GM12872 (cell line): ENCODE measurements around the gene ZBTB16.

ENCODE experiments used
- CTCF ChIP-seq: IDR thresholded peaks from 3 replicates; pipeline ENCODE4 v1.5.1; 2011; ENCODE audit warnings: low read depth, mild to moderate bottlenecking, low read length, moderate library complexity; ENCODE audit not compliant: insufficient read depth

ZBTB16 gene

GRCh38 chr11:114171257-114172054, 111.9 kb downstream of the ZBTB16 start:
- TF ChIP-seq CTCF = no peak

DNA sequence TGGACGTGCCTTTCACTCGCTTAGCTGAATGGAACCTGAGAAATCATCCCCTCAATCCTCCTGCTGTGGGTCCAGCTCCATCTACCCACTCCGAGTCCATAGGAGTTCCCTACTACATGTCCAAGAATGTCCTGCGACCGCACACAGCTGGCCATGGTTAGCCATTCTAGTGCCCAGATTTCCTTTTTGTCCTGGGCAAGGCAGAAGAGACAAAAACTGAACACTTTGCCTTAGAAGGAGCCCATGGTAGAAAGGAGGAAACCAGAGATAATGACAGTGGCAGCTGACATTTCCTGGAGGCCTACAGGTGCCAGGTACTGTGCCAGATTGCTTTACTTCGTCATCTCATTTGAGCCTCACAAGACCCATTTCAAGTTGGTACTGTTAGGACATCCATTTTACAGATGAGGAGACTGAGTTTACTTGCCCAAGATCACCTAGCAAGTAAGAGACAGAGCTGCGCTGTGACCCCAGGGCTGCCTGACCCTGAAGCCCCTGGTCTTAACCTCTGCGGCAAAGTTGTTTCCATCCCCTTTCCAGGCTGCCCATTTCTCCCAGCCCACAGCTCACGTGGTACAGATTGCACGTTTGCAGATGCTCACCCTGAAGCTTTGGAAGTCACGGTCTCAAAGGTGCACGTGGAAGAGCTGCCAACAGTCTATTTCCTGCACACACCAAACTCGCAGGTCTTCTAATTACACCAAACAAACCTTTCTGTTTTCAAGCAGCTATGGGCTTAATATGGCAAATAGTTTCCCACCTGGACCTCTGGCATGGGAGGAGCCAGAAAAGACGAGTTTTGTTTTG, 112.7 kb downstream of the ZBTB16 start:
- TF ChIP-seq CTCF = no peak

GRCh38 chr11:114172871-114173444, 113.4 kb downstream of the ZBTB16 start:
- TF ChIP-seq CTCF = no peak

GRCh38 chr11:114173843-114174242, 114.3 kb downstream of the ZBTB16 start:
- no peak for TF ChIP-seq CTCF

DNA sequence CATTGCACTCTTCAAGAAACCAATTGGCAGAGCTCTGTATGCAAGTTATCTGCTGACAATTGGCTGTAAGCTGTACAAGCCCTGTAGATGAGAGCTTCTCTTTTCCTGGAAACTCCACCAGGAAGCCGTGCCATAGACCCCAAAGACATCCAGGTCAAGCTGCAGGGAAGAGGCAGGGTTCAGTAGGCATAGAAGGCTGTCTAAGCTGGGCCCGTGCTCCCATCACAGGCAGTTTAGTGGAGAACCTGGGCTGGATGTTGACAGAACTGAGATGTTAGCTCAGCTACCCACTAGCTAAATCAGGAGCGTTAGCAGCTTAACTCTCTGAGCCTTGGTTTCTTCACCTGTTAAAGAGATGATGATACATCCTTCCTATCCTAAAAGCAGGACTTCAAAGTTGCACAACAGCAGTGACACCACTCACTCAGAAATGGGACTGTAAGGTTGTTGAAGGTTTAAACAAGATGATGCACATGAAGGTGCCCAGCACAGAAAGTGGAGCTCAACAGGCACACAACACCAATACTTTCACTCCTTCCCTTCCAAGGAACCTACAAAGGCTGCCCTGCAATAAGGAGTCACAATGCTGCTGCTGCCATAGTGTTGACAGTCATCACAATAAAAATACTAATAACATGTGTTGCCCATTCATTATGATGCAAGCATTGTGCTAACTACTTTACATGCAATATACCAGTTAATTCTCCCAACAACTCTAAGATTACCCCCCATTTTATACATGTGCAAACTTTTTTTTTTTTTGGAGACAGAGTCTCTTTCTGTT, 115.4 kb downstream of the ZBTB16 start:
- no peak for TF ChIP-seq CTCF

- TF ChIP-seq CTCF = no peak
Observed at GRCh38 chr11:114175706-114176105, 116.2 kb downstream of the ZBTB16 start.
